B cell (primary cell): ENCODE data around the gene EIF3K. TPM values are rescaled to one million over a fixed set of nuclear protein-coding genes. Genes with fewer than 3 reads are reported as not detected.

Experiments used
- ATAC-seq: fragments of 200-7000 bp; cut with Tn5 transposase; one replicate; pipeline ENCODE4 v1.10.0; 2021; ENCODE audit warnings: low read depth, mild to moderate bottlenecking, moderate number of reproducible peaks, moderate library complexity
- CTCF ChIA-PET: fragments of 350-600 bp; sonication (Branson Sonifier 250); formaldehyde crosslinking; loops from one replicate; lab custom pipeline; 2021; ENCODE audit warnings: antibody characterized with exemption, inconsistent platforms; lab: Charles Lee
- POLR2A ChIA-PET: fragments of 350-600 bp; sonication (Branson Sonifier 250); formaldehyde crosslinking; loops from one replicate; lab custom pipeline; 2021; ENCODE audit warnings: antibody characterized with exemption; lab: Charles Lee
- DNase-seq: peaks from one replicate; pipeline ENCODE4 v3.0.0; 2013
- H2AFZ ChIP-seq: 2 replicates; pipeline ENCODE4 v1.6.1; 2012; ENCODE audit warnings: mild to moderate bottlenecking, low read depth, low read length; ENCODE audit not compliant: insufficient read depth, poor library complexity, severe bottlenecking
- H3K27ac ChIP-seq, 2 donors: 1 replicate in 1 of 2; 2 replicates in 1 of 2; pipeline ENCODE4 v1.5.1; 2012 to 2013; ENCODE audit warnings: low read length in 2 of 2, mild to moderate bottlenecking in 2 of 2, moderate library complexity in 1 of 2
- H3K27me3 ChIP-seq, 4 experiments: fragments of 200-600 bp in 1 of 4; sonication (generic) in 1 of 4; replicated peaks in 1 of 4; 1 replicate in 2 of 4; 2 replicates in 2 of 4; pipeline versions ENCODE4 v1.6.1 to v1.7.0; 2013 to 2016; ENCODE audit warnings: low read length in 3 of 4, mild to moderate bottlenecking in 2 of 4, mixed read lengths in 1 of 4, moderate library complexity in 1 of 4; ENCODE audit not compliant: insufficient read depth in 4 of 4, control insufficient read depth in 3 of 4; ENCODE audit errors: control extremely low read depth in 1 of 4
- H3K36me3 ChIP-seq, 2 experiments: replicated peaks in 1 of 2; 1 replicate in 1 of 2; 2 replicates in 1 of 2; pipeline versions ENCODE4 v1.6.1 to v1.7.1; 2013; ENCODE audit warnings: low read length in 1 of 2; ENCODE audit not compliant: insufficient read depth in 2 of 2, control insufficient read depth in 1 of 2; ENCODE audit errors: control extremely low read depth in 1 of 2, extremely low read depth in 1 of 2
- H3K4me1 ChIP-seq, 2 donors: fragments of 200-600 bp in 1 of 2; sonication (generic) in 1 of 2; 1 replicate in 1 of 2; 2 replicates in 1 of 2; pipeline versions ENCODE4 v1.5.1 to v1.6.1; 2013 to 2017; ENCODE audit warnings: low read length in 2 of 2; ENCODE audit not compliant: control insufficient read depth in 2 of 2, insufficient read depth in 2 of 2
- H3K4me2 ChIP-seq: replicated peaks from 2 replicates; pipeline ENCODE3; 2012; ENCODE audit warnings: mild to moderate bottlenecking, low read depth, low read length; ENCODE audit not compliant: poor library complexity, severe bottlenecking
- H3K4me3 ChIP-seq, 5 experiments: fragments of 200-600 bp in 1 of 5; sonication (generic) in 1 of 5; 1 replicate in 3 of 5; 2 replicates in 2 of 5; pipeline versions ENCODE4 v1.5.1 to v1.7.0; 2011 to 2016; ENCODE audit warnings: low read length in 4 of 5, mild to moderate bottlenecking in 4 of 5, low read depth in 2 of 5, control low read depth in 1 of 5, moderate library complexity in 1 of 5; ENCODE audit not compliant: insufficient read depth in 1 of 5; ENCODE audit errors: control extremely low read depth in 1 of 5, extremely low read depth in 1 of 5
- H3K79me2 ChIP-seq: fragments of 200-600 bp; sonication (generic); one replicate; pipeline ENCODE4 v1.6.0; 2016; ENCODE audit warnings: low read length; ENCODE audit not compliant: control insufficient read depth, insufficient read depth
- H3K9ac ChIP-seq: fragments of 200-600 bp; sonication (generic); 2 replicates; pipeline ENCODE4 v1.6.1; 2017; ENCODE audit warnings: mild to moderate bottlenecking, low read length, moderate library complexity
- H3K9me3 ChIP-seq, 3 donors: one replicate each; pipeline versions ENCODE4 v1.6.1 to v1.7.1; 2013; ENCODE audit warnings: low read length in 2 of 3; ENCODE audit not compliant: control insufficient read depth in 2 of 3, insufficient read depth in 1 of 3; ENCODE audit errors: control extremely low read depth in 1 of 3
- H4K20me1 ChIP-seq: 2 replicates; pipeline ENCODE4 v1.6.0; 2012; ENCODE audit warnings: mild to moderate bottlenecking, low read length; ENCODE audit not compliant: insufficient read depth, control insufficient read depth, poor library complexity, severe bottlenecking
- H3K27ac Mint-ChIP-seq: one replicate; pipeline ENCODE4 v1.8.0; 2021; ENCODE audit warnings: mixed read lengths
- H3K27me3 Mint-ChIP-seq: one replicate; pipeline ENCODE4 v1.8.0; 2021; ENCODE audit warnings: mixed read lengths
- H3K4me1 Mint-ChIP-seq: one replicate; pipeline ENCODE4 v1.8.0; 2021; ENCODE audit warnings: mixed read lengths
- H3K4me3 Mint-ChIP-seq: one replicate; pipeline ENCODE4 v1.8.0; 2021; ENCODE audit warnings: mixed read lengths
- H3K9me3 Mint-ChIP-seq: one replicate; pipeline ENCODE4 v1.8.0; 2022; ENCODE audit warnings: mixed read lengths; ENCODE audit not compliant: insufficient read depth
- CTCF ChIP-seq: fragments of 200-600 bp; IDR thresholded peaks from one replicate; pipeline ENCODE4 v1.8.0; 2022; ENCODE audit warnings: antibody characterized with exemption, mild to moderate bottlenecking
- EZH2 ChIP-seq: IDR thresholded peaks from 2 replicates; pipeline ENCODE4 v1.6.1; 2012; ENCODE audit warnings: borderline replicate concordance, low read depth, mild to moderate bottlenecking, moderate library complexity, low read length; ENCODE audit not compliant: insufficient read depth, poor library complexity, severe bottlenecking
- WGBS: methylation state at CpG from one replicate; pipeline ENCODE4 v1.1.5; 2013; ENCODE audit warnings: missing lambda C conversion rate; ENCODE audit not compliant: insufficient coverage; 5-methylcytosine and 5-hydroxymethylcytosine counted together
- intact Hi-C: fragments of 100-400 bp; cut with micrococcal nuclease; formaldehyde crosslinking; loops from one replicate; pipeline ENCODE4 v1.10.0; 2022
- polyA plus RNA-seq: library from polyadenylated mRNA; depleted of rRNA; stranded (reverse); fragments of >200 nt; gene quantifications from 2 replicates; pipeline ENCODE4 v1.2.3, GENCODE V29; 2012
- total RNA-seq, 2 donors: library from RNA; stranded (reverse); fragments of 120-200 nt in 1 of 2; gene quantifications; 1 replicate in 1 of 2; 2 replicates in 1 of 2; pipeline versions ENCODE4 v1.2.3 to v1.2.4, GENCODE V29; 2013 to 2022

EIF3K gene
- total and polyA plus RNA-seq, 2 donors (not counting 1 experiment from before 2014, with no cell fraction given) = 284 to 773 TPM

- peaks cover 21 to 31% of the 10 kb centered on the region in 2 donors for H3K4me1 ChIP-seq
- ChIA-PET POLR2A (interaction anchor here (0.5 kb wide), 1 partner anchor 43 kb away, joined by 5 read pairs; no protein-coding TSS in a partner anchor), CTCF (interaction anchor here (0.5 to 2.2 kb wide), 4 partner anchors 14 to 281 kb away, joined by 3 to 6 read pairs (median 3); partner anchors contain the start of gene SARS2)
- peak overlapping the region; percentile 86 for H3K9ac ChIP-seq
- peaks cover 43% of the 10 kb centered on the region for H4K20me1 ChIP-seq
- H3K4me3 Mint-ChIP-seq = peak overlapping the region; percentile 90
- H3K27ac ChIP-seq = peak overlapping the region in 1 of 2 donors; percentile 68
- DNase-seq = no peak
- H3K27me3 Mint-ChIP-seq = no peaks in the 10 kb centered on the region
- H3K27ac Mint-ChIP-seq = peak overlapping the region; percentile 68
- peak overlapping the region; percentile 82 for H2AFZ ChIP-seq
- peaks cover 0 to under 1% of the 10 kb centered on the region in 2 experiments for H3K36me3 ChIP-seq
- intact Hi-C loops = loop anchor here (5.0 to 10.0 kb wide), 2 partner anchors 86 to 203 kb away; no protein-coding TSS in a partner anchor
- H3K79me2 ChIP-seq = peaks cover 59% of the 10 kb centered on the region
- TF ChIP-seq EZH2 = no peak
- no peak for TF ChIP-seq CTCF
- peak overlapping the region; percentile 83 for H3K4me2 ChIP-seq
- WGBS = 3% methylated on average over 12 of the region's 13 CpGs
- no peaks in the 10 kb centered on the region for H3K9me3 Mint-ChIP-seq
- no peaks in the 10 kb centered on the region for H3K27me3 ChIP-seq
- no peaks in the 10 kb centered on the region for H3K9me3 ChIP-seq
- H3K4me1 Mint-ChIP-seq = peaks cover 45% of the 10 kb centered on the region
- no peak for ATAC-seq
- peak overlapping the region; percentile 82 to 96 (median 91) for H3K4me3 ChIP-seq
Measured at GRCh38 chr19:38648769-38649304, 29.8 kb downstream of the EIF3K start.
